Stimulated activated CD4-positive, alpha-beta T cell treated with anti-CD3 and anti-CD28 coated beads, TNF-alpha, amount 100 ng/mL, for 24 hours (primary cell): ENCODE data around the gene DOK3.

ENCODE experiments used
- DNase-seq, 3 experiments: peaks; one replicate each; pipeline ENCODE4 v3.0.0-alpha.2; 2020; ENCODE audit warnings: low read depth in 3 of 3

DOK3 gene

DNA sequence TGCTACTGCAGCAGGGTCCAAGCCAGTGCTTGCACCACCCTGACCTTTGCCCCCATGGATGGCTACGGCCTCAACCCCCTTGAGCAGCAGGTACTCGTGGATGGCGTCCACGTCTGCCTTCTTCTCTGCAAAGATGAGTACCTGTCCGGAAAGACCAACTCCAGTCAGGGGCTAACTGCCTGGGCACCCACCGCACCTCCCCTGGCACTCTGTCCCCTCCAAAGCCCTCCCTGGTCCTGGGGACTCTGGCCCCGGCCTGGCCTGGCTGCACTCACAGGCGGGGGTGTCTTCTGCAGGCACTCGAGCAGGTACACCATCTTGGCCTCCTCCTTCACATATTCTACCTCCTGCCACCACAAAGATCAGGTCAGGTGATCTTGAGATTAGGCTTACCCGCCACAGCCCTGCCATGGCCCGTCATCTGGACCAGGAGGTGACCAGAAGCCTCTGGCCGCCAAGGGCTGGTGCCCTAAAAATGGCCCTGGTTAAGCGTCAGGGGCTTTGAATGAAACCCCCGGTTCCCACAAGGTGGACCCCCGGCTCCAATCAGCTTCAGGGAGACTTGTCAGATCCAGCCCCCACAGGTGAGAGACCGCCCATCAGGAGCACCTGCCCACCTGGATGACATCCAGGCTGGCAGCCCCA is 3.2 kb upstream of the DOK3 start:
- no peak for DNase-seq

DNA sequence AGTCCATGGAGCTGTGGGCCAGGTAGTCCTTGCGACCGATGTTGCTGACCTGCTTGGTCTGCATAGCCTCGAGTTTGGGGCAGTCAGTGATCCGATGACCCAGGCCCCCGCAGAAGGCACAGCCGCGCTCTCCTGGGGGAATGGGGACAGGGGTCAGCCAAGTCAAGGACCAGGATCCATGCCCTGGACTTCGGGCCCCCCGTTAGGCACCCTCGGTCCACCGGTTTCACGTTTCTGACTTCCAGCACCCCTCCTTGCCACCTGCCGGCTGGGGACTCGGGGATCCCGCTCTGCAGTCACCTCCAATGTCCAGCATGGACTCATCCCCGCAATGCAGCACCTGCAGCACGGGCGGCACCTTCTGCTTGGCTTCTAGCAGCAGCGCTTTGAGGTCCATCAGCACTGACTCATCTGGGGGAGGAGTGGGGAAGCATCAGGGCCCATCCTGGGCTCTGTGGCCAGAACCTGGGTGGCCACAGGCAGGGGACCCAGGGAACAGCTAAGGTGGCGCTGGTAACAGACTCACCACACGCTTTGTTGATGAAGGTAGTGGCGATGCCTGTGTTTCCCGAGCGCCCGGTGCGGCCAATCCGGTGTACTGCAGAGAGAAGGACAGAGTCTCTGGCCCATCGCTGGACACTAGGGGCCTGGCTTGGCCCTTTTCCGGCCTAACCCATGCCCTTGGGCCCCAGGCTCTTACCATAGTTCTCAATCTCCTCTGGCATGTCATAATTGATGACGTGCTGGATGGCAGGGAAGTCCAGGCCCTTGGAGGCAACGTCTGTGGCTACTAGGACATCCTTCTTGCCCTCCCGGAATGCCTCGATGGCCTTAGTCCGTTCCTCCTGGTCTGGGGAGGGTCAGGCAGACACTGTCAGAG is 2.4 kb upstream of the DOK3 start:
- DNase-seq: no peak

DNA sequence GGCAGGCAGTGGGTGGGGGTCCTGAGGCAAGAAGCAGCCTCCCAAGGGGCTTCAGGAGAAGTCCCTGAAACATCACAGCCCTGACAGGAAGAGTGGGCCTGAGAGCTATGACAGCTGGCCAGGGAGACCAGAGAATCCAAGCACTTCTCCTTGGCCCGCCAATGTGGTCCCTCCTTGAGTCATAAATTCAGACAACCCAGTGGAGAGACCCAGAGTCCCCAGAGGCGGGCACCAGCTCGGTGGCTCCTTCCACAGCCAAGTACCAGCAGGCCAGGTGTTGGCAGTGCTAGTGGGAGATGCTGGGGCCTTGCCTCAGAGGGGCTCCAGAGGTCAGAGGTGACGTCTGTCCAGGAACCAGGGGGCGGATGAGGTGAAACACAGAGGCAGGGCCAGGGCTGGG is 1.6 kb upstream of the DOK3 start:
- no peak for DNase-seq

DNA sequence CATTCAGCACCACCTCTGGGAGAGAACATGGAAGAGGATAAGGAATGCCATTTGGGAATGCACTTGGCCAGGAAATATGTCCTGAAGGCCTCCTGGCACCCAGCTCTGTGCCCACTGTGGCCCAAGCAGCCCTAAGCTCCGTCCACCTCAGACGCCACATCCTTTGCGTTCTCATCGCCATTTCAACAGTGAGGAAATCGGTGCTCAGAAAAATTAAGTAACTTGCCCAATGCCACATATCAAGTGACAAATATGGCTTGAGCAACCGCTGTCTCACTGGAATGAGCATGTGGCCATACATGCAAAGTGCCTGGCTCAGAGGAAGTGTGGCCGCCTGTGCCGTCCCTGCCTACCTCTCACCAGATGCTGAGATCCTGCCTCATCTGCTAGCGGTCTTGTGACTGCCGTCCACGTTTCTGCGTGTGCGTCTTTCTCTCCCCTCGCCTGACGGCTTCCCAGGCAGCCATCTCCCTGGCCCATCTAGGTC is 984 bp upstream of the DOK3 start:
- no peak for DNase-seq

DNA sequence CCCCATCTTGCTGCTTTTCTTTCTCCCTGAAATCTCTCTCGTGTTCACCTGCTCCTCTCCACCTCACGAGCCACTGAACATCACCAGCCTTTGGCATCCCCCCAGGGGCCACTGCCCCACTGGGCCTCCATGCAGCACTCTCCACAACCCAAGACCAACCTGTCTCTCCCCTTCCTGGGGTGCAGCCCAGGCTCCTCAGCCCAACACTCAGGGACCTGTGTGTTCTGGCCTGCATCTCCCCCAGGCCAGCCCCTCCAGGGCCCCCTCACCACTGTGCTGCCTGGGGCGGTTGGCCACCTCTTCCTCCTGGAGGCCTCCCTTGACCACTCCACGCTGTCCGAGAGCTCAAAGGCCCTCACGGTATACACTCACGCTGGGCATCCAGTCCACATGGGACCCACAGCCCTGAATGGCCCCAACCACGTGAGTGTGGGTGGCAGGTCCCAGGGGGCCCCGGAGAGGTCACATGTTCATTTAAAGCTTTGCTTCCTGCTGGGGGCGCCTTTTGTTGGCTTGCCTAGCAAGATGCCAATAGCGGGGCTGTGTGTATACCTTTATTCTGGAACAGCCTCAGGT is 453 bp upstream of the DOK3 start:
- no peak for DNase-seq

DNA sequence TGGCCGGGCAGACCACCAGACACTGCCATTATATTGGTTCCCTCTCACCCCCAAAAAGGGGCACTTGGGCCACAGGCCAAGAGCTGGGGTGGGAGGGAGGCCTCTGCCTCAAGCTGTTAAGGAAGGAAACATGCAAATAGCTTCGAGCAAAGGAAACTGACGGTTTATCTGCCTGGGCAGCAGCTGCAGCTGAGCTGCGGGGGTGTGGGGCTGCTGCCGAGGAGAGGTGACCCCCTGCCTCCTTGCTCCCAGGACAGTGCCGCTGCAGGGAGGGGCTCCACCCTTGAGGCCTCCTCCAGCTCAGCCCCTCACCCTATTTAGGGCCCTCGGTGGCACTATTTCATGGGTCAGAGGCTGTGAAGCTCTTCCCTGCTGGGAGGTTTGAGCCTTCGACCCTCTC is 789 bp downstream of the DOK3 start:
- DNase-seq: no peak

DNA sequence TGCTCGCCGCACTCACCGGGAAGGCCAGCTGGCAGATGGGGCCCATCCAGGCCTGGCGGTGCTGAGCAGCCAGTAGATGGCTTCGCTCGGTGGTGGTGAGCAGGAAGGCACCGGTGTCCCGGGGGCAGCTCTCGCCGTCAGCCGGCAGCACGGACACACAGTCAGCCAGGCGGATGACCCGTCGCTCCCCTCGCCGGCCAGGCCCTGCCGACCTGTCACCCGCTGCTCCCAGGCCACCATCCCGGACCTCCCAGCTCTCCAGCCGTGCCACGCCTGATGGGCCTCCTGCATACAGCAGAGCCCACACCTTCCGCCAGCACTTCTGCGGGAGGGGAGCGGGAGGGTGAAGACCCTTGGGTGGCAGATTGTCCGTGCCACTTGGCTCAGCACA is 1.4 kb downstream of the DOK3 start:
- no peak for DNase-seq

DNA sequence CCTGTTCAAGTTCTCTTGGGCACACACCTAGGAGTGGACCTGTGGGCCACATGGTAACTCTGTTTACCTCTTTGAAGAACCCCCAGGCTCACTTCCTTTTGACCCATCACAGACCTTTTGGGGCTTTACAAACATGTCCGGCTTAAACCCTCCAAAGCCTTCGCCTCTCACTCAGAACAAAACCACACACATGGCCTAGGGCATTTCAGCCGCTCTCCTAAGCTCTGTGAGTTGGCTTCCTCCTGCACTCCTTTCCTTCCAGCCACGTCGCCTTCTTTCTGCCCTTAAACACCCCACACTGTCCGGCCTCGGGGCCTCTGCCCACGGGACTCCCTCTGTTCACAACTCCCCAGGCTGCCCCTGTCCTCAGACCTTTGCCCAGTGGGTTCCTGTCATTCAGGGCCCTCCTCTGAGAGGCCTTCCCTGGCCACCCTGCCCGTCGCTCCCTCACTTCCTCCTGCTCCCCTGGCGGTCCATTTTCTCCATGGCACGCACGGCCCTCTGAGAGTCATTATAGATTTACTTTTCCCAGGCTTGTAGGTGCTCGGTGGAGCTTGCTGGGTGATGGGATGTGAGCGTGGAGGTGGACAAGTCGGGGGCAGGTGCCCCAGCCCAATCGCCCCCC is 1.9 kb downstream of the DOK3 start:
- DNase-seq: no peak

DNA sequence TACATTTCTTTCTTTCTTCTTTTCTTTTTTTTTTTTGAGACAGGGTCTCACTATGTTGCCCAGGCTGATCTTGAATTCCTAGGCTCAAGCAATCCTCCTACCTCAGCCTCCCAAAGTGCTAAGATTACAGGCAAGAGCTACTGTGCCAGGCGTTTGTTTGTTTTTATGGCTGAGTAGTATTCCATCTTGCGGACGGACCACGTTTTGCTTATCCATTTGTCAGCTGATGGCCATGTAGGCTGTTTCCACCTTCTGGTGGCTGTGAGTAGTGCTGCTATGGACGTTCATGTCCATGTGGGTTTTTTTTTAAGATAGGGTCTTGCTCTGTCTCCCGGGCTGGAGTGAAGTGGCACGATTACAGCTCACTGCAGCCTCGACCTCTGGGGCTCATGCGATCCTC is 2.5 kb downstream of the DOK3 start:
- no peak for DNase-seq

DNA sequence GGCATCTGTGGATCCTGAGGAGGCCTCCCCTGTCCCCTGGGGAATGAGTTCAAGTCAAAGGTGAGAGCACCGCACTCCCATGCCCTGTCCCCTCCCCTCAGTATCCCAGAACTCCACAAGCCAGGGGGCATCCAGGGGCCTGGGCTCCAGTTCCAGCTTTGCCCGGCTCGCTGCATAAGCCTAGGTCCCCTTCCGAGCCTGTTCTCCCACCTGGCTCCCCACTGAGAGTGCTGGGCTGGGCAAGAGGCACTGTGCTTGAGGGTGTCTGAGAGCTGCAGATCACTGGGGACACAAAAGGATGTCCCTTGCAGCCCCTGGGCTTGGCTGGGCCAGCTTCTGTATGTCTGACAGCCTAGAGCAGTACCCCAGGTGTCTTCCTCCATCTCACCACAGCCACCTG is 4.6 kb downstream of the DOK3 start:
- DNase-seq: no peak

DNA sequence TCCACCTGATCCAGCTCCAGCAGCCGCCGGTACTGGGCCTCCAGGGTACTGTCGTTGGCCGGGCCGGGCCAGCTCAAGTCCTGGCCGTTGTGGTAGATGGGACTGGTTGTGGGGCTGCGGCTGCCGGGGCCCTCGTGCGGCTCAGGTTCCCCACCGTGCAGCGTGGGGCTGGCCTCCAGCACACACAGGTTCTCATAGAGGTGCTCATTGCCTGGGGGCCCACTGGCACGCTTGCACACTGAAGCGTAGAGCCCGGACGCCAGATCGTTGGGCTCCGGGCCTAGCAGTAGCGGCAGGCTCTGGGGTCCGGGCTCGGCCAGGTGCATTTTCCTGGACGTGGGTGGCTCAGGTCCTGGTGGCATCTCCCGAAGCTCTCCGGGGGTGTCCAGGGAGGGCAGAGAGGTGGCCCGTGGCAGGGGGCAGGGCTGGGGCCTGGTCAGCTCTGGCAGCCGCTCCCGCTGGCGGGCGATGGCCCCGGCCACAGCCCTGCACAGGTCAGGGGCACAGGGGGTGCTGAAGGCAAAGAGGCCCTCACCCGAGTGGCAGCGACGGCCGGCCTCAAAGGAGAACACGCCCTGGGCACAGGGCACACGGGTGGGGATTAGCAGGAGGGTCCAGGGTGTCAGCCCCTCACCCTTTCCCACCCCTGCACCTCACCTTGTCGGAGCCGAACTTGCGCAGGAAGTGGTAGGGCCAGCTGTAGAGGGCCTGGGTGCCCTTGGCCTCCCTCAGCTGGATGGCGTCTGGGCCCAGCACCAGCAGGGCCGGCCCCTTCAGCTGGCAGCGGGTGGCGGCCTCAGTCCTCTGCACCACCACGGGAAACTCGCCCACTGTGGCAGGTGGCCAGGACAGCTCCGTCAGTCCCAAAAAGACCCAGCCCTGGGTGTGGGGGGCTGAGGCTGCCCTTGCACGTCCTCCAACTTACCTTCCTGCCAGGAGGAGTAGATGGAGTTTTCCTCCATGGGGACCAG is 5.3 kb downstream of the DOK3 start:
- no peak for DNase-seq

DNA sequence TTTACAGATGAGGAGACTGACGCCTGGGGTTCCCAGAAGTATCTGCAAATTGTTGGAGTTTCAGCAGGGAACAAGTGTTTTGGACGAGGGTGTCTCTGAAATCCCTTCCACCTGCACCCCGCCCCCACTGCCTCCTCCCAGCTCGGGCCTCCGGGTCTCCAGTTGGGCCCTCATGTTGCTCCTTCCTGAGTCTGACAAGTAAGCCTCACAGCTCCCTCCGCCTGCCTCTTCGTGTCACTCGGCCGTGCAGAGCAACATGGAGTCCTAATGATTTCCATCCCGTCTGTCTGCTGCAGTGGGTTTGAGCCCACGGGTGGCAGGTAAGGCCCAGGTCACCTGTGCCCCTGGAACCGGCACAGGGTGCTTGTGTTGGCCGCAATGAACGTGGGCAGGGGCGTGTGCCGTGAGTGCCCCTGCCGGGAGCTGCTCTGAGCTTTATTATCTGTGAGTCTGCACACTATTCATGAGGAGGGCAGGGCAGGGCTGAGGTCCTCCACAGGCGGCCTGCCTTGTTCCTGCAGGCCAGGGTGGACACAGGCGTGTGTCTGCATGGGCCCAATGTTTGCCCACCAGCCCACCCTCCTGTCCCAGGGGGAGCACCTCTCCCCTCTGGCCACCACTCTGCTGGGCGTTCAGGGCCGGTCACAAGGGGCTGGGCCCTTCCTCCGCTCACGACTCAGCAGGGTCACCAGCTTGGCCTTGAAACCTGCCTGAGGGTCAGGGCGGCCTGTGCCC is 6.1 kb downstream of the DOK3 start:
- DNase-seq: no peak

DNA sequence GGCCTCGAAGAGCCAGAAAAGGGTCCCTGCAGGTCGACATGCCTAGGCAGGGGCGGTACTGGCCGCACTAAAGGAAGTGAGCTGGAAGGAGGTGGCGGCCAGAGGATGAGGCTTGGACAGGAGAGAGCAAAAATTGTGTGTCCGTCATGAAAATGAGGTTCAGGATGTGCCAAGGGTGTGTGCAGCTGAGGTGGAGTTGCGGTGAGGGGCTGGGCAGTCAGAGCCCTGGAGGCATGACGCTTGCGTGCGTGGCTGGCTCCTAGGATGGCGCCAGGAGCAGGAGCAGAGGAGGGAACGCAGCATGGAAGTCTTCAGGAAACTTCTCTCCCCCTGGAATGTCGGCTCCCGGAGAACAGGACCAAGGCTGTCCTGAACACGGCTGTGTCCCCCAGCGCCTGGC is 6.7 kb downstream of the DOK3 start:
- DNase-seq: no peak

DNA sequence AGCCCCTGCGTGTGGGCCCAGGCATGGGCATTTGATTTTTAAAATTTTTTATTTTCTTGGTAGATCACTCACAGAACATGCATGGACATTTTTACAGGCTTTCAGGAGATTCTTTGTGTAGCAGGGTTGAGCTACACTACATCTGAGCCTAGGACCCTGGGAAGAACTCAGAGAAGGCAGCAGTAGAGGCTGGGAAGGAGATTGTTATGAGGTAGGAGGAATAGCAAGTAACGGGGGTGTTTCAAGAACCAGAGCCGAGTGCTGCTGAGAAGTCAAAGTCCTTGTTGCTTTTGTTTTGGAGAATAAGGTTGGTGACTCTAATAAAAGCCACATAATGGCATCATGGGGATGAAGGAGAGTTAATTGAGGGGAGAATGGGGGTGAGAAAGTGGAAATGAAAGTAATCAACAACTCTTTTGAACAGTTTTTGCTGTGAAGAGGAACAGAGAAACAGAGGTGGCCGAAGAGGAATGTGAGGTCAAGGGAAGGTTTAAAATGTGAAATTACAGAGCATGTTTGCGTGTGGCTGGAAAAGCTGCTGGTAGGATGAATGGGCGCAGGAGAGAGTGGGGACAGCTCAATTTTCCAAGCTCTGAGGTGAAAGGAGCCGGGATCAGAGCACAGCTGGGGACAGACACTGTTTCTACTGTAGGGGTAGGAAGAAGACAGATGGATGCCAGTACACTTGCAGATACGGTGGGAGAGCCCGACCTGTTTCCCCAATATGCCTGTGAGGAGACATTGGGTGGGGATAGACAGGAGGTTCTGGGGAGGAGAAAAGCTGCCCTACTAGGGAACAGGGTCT is 7.5 kb downstream of the DOK3 start:
- no peak for DNase-seq

DNA sequence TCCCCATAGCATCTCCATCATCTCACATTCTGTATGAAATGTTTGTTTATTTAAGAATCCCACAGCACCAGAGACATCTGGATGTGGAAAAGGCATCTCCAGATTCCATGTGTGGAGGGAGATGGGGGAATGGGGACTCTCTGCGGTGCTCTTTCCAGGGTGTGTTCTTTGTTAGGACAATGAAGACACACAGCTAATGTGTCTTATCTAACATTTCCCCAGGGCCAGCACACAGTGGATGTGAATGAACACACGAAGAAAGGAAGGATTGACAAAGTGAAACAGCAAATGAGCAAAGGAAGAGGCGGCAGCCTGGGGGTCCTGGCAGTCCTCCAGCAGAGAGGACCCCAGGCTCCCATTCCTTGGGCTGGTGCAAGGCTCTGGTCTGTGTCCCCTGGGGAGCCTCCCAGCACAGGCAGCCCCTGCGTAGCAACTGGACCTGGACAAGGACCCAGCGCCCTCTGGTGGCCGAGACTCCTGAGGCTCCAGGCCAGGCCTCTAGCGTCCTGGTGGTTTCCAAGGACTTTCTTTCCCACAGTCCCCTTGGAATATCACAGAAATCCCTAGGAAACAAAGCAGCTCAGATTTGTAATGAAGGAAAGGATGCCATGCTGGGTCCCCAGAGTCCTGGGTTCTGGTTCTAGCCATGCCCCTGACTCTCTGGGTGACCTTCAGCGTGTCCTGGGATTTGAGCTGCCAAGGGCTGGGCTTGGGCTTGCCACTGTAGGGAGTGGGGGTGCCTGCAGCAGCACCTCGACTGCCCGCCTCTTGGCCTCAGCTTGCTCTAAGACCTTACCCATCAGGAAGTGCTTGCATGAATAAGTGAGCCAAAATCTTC is 8.7 kb downstream of the DOK3 start:
- peak; percentile 73 to 85 (median 77) for DNase-seq

DNA sequence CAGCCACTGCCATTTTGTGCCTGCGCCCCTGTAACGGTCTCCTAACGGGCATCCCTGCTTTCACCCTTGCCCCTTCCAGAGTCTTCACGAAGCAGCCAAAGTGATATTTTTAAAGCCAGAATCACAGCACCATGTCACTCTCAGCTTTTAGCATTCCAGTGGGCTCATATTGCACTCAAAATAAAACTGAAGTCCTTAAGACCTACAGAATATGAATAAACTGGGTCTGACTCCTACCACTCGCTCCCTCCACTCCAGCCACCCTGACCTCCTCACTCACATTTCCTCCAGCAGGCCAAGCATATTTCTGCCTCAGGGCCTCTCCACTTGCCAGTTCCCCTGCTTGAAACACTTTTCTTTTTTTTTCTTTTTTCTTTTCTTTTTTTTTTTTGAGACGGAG is 9.8 kb downstream of the DOK3 start:
- no peak for DNase-seq

DNA sequence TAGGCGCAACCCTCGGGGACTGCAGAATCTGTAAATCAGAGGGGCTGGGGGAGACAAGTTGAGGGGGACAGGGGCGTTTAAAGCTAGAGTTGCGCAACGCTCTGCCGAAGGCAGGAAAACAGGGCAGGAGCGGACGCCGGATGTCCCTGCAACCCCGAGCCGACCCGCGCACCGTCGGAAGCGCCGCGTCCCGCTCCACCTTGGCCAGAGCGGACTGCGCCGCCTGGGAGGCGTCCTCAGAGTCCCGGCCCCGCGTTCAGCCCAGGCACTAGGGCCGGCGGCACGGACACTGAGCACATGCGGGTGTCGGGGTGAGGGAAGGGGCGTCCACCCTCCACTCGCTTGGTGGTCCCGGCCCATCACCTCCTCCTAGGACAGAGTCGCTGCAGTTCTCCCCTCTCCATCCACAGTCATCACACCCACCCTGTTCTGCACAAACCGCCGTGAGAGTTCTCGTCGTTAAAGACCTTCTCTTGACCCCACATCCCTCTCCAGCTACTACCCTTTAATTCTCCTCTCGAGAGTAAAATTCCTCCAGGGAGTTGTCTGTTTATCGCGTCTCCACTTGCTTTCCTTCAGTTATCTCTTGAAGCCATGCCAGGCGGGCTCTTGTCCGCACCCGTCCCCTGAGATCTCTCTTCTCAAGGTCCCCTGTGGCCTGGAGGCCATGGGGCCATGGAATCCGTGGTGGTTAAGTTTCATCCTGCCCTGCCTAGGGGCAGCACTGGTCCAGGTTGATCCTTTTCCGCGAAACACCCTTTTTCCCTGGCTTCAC is 11.4 kb downstream of the DOK3 start:
- DNase-seq: no peak
